ENCODE measurements around the gene SH3BP2.

The SH3BP2 gene

DNA sequence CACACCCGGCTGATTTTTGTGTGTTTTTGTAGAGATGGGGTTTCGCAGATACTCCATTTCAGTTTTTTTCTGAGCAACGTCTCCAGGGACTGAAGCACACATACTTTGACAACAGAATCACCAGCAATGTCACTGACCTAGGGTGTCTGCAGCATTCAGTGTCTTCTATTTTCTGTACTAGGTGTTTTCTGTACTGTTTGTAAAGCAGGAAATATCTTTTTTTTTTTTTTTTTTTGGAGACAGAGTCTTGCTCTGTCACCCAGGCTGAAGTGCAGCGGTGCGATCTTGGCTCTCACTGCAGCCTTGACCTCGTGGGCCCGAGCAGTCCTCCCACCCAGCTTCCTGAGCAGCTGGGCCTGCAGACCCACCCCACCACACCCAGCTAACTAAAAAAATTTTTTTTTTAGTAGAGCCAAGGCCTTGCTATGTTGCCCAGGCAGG is 59.6 kb downstream of the SH3BP2 start:
- Histone ChIP-seq H3K27me3 (ENCODE audit: control insufficient read depth, insufficient read depth, low read length) (no peaks in the 10 kb centered on the region), H3K9me3 (ENCODE audit: control insufficient read depth, insufficient read depth, low read length) (no peaks in the 10 kb centered on the region), H3K4me1 (ENCODE audit: control insufficient read depth, insufficient read depth, low read length) (peaks cover 2% of the 10 kb centered on the region), H3K4me3 (ENCODE audit: low read depth, low read length) (no peak overlapping the region), H3K9ac (ENCODE audit: low read depth, low read length) (no peak overlapping the region), H3K36me3 (ENCODE audit: control insufficient read depth, insufficient read depth, low read length) (no peaks in the 10 kb centered on the region)

GRCh38 chr4:2855584-2855983 is 62.7 kb downstream of the SH3BP2 start:
- H3K4me3 ChIP-seq (ENCODE audit: low read depth, low read length): no peak overlapping the region

DNA sequence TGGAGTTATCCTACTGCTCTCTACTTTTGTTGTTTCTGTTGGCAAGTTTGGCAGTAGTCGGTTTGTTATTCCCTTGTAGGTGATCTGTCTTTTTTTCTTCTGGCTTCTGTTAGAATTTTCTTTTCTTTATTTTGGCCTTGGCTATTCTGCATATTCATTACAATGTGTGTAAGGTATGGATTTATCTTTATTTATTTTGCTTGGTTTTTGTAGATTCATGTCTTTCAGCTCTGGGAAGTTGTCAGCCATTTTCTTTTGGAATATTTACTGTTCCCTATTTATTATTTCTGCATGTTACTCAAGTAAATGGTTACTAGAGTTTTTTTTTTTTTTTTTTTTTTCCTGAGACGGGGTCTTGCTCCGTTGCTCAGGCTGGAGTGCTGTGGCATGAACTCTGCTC is 63.4 kb downstream of the SH3BP2 start:
- Histone ChIP-seq H3K9ac (ENCODE audit: low read depth, low read length) (no peak overlapping the region), H3K9me3 (ENCODE audit: control insufficient read depth, insufficient read depth, low read length) (no peaks in the 10 kb centered on the region), H3K36me3 (ENCODE audit: control insufficient read depth, insufficient read depth, low read length) (no peaks in the 10 kb centered on the region), H3K4me1 (ENCODE audit: control insufficient read depth, insufficient read depth, low read length) (peaks cover 9% of the 10 kb centered on the region), H3K4me3 (ENCODE audit: low read depth, low read length) (no peak overlapping the region), H3K27me3 (ENCODE audit: control insufficient read depth, insufficient read depth, low read length) (no peaks in the 10 kb centered on the region)

More at GRCh38 chr4:2855584-2855983, 62.7 kb downstream of the SH3BP2 start:
- Histone ChIP-seq H3K4me1 (ENCODE audit: control insufficient read depth, insufficient read depth, low read length) (peaks cover 4% of the 10 kb centered on the region), H3K9me3 (ENCODE audit: control insufficient read depth, insufficient read depth, low read length) (no peaks in the 10 kb centered on the region), H3K36me3 (ENCODE audit: control insufficient read depth, insufficient read depth, low read length) (no peaks in the 10 kb centered on the region), H3K9ac (ENCODE audit: low read depth, low read length) (no peak overlapping the region), H3K27me3 (ENCODE audit: control insufficient read depth, insufficient read depth, low read length) (no peaks in the 10 kb centered on the region)

GRCh38 chr4:2857349-2857927 is 64.6 kb downstream of the SH3BP2 start:
- H3K36me3 ChIP-seq (ENCODE audit: control insufficient read depth, insufficient read depth, low read length): no peaks in the 10 kb centered on the region
- no peak overlapping the region for H3K4me3 ChIP-seq (ENCODE audit: low read depth, low read length)
- no peaks in the 10 kb centered on the region for H3K27me3 ChIP-seq (ENCODE audit: control insufficient read depth, insufficient read depth, low read length)
- no peaks in the 10 kb centered on the region for H3K9me3 ChIP-seq (ENCODE audit: control insufficient read depth, insufficient read depth, low read length)
- H3K4me1 ChIP-seq (ENCODE audit: control insufficient read depth, insufficient read depth, low read length): peaks cover 18% of the 10 kb centered on the region
- H3K9ac ChIP-seq (ENCODE audit: low read depth, low read length): no peak overlapping the region

GRCh38 chr4:2858451-2859217 is 65.7 kb downstream of the SH3BP2 start:
- no peak overlapping the region for H3K9ac ChIP-seq (ENCODE audit: low read depth, low read length)
- H3K9me3 ChIP-seq (ENCODE audit: control insufficient read depth, insufficient read depth, low read length): no peaks in the 10 kb centered on the region
- peaks cover 22% of the 10 kb centered on the region for H3K4me1 ChIP-seq (ENCODE audit: control insufficient read depth, insufficient read depth, low read length)
- no peaks in the 10 kb centered on the region for H3K27me3 ChIP-seq (ENCODE audit: control insufficient read depth, insufficient read depth, low read length)
- H3K4me3 ChIP-seq (ENCODE audit: low read depth, low read length): no peak overlapping the region
- no peaks in the 10 kb centered on the region for H3K36me3 ChIP-seq (ENCODE audit: control insufficient read depth, insufficient read depth, low read length)

GRCh38 chr4:2859514-2859913 is 66.6 kb downstream of the SH3BP2 start:
- Histone ChIP-seq H3K27me3 (ENCODE audit: control insufficient read depth, insufficient read depth, low read length) (no peaks in the 10 kb centered on the region), H3K9ac (ENCODE audit: low read depth, low read length) (no peak overlapping the region), H3K4me3 (ENCODE audit: low read depth, low read length) (no peak overlapping the region), H3K36me3 (ENCODE audit: control insufficient read depth, insufficient read depth, low read length) (no peaks in the 10 kb centered on the region), H3K4me1 (ENCODE audit: control insufficient read depth, insufficient read depth, low read length) (peaks cover 22% of the 10 kb centered on the region), H3K9me3 (ENCODE audit: control insufficient read depth, insufficient read depth, low read length) (no peaks in the 10 kb centered on the region)

DNA sequence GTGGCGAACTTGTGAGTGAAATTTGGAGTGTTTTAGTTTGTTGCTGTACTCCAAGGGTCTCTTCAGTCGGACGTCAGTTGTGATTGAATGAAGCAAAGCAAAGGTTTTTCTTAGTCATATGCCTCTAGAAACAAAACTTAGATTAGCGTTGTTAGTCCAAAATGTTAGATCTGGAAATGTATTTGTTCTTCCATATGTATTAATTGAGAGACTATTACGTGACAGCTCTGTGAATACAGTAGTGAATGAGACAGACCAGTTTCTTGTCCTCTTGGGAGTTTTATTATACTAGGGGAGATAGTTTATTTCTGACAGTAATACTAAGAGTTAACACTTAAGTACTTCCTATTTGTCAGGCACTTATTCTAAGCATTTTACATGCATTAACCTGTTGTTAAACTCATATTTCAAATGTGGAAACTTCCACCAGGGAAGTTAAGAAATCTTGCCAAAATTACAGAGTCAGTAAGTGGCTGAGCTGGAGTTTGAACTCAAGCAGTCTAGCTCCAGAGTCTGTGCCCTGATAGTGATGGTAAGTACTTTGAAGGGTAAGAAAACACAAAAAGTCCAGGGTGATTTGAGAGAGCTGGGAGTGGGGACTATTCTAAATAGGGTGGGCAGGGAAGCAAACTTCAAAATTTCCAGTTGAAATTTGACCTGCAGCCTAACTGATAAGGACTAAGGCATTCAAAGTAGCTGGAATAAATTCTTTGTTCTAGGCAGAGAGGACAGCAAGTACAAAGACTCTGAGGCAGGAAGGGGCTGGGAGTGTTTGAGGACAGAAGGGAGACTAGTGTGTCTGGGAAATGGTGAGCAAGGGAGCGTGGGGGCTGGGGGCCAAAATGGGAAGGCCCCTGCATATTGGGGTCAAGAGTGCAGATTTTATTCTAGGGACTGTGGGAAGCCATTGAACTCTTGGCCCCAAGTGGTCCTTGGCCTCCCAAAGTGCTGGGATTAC is 67.8 kb downstream of the SH3BP2 start:
- Histone ChIP-seq H3K4me3 (ENCODE audit: low read depth, low read length) (no peak overlapping the region), H3K4me1 (ENCODE audit: control insufficient read depth, insufficient read depth, low read length) (peaks cover 22% of the 10 kb centered on the region), H3K9ac (ENCODE audit: low read depth, low read length) (no peak overlapping the region), H3K9me3 (ENCODE audit: control insufficient read depth, insufficient read depth, low read length) (no peaks in the 10 kb centered on the region), H3K36me3 (ENCODE audit: control insufficient read depth, insufficient read depth, low read length) (no peaks in the 10 kb centered on the region), H3K27me3 (ENCODE audit: control insufficient read depth, insufficient read depth, low read length) (no peaks in the 10 kb centered on the region)

GRCh38 chr4:2861631-2862436 is 68.9 kb downstream of the SH3BP2 start:
- Histone ChIP-seq H3K4me3 (ENCODE audit: low read depth, low read length) (no peak overlapping the region), H3K4me1 (ENCODE audit: control insufficient read depth, insufficient read depth, low read length) (peaks cover 27% of the 10 kb centered on the region), H3K9ac (ENCODE audit: low read depth, low read length) (no peak overlapping the region), H3K27me3 (ENCODE audit: control insufficient read depth, insufficient read depth, low read length) (no peaks in the 10 kb centered on the region), H3K9me3 (ENCODE audit: control insufficient read depth, insufficient read depth, low read length) (no peaks in the 10 kb centered on the region), H3K36me3 (ENCODE audit: control insufficient read depth, insufficient read depth, low read length) (no peaks in the 10 kb centered on the region)

DNA sequence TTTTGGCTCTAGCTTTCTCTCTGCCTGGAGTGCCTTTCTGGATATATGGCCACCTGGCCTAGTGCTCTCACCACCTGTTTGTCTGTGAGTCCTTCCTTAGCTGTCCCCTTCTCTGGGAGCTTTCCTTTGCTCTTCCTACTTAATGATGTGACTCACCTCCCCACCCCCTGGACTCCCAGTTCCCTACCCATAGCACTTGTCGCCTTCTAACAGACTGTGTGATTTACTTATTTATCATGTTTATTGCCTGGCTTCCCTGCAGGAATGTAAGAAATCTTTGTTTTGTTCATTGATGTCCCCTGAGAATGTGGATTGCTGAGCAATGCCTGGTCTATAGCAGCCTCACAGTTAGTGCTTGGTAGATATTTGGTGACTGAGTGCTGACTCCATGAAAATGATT is 69.6 kb downstream of the SH3BP2 start:
- Histone ChIP-seq H3K9me3 (ENCODE audit: control insufficient read depth, insufficient read depth, low read length) (no peaks in the 10 kb centered on the region), H3K9ac (ENCODE audit: low read depth, low read length) (no peak overlapping the region), H3K4me1 (ENCODE audit: control insufficient read depth, insufficient read depth, low read length) (peaks cover 33% of the 10 kb centered on the region), H3K36me3 (ENCODE audit: control insufficient read depth, insufficient read depth, low read length) (no peaks in the 10 kb centered on the region), H3K27me3 (ENCODE audit: control insufficient read depth, insufficient read depth, low read length) (no peaks in the 10 kb centered on the region), H3K4me3 (ENCODE audit: low read depth, low read length) (no peak overlapping the region)

DNA sequence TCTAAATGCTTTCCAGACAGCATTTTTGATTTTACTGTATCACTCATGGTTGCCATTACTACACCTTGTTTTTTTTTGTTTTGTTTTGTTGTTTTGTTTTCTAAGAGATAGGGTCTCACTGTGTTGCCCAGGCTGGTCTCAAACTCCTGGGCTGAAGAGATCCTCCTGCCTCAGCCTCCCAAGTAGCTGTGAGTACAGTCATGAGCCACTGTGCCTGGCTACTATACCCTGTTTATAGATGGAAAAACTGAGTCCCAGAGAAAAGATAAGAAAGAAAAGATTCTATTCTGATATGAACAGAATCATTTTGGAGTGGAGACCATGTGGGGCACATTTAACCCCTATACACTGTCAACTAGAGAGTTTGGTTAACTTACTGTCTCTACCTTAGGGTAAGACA is 70.8 kb downstream of the SH3BP2 start:
- H3K4me3 ChIP-seq (ENCODE audit: low read depth, low read length): no peak overlapping the region
- no peaks in the 10 kb centered on the region for H3K9me3 ChIP-seq (ENCODE audit: control insufficient read depth, insufficient read depth, low read length)
- H3K9ac ChIP-seq (ENCODE audit: low read depth, low read length): no peak overlapping the region
- H3K36me3 ChIP-seq (ENCODE audit: control insufficient read depth, insufficient read depth, low read length): no peaks in the 10 kb centered on the region
- no peaks in the 10 kb centered on the region for H3K27me3 ChIP-seq (ENCODE audit: control insufficient read depth, insufficient read depth, low read length)
- H3K4me1 ChIP-seq (ENCODE audit: control insufficient read depth, insufficient read depth, low read length): peaks cover 43% of the 10 kb centered on the region

GRCh38 chr4:2865196-2865780 is 72.4 kb downstream of the SH3BP2 start:
- H3K4me1 ChIP-seq (ENCODE audit: control insufficient read depth, insufficient read depth, low read length): peaks cover 43% of the 10 kb centered on the region
- no peak overlapping the region for H3K9ac ChIP-seq (ENCODE audit: low read depth, low read length)
- no peaks in the 10 kb centered on the region for H3K27me3 ChIP-seq (ENCODE audit: control insufficient read depth, insufficient read depth, low read length)
- no peaks in the 10 kb centered on the region for H3K36me3 ChIP-seq (ENCODE audit: control insufficient read depth, insufficient read depth, low read length)
- no peaks in the 10 kb centered on the region for H3K9me3 ChIP-seq (ENCODE audit: control insufficient read depth, insufficient read depth, low read length)
- no peak overlapping the region for H3K4me3 ChIP-seq (ENCODE audit: low read depth, low read length)
